Measurements from ENCODE around the gene CPVL. TPM values are rescaled to one million over a fixed set of nuclear protein-coding genes. Genes with fewer than 3 reads are reported as not detected.

The CPVL gene
- total and polyA plus RNA-seq, 2 donors (not counting 1 experiment from before 2014, with no cell fraction given): 0.17 TPM; not detected in 1

- no peak overlapping the region for H3K9ac ChIP-seq (ENCODE audit: insufficient read depth, low read length)
- no peaks in the 10 kb centered on the region for H3K27me3 ChIP-seq (ENCODE audit: control insufficient read depth, insufficient read depth, low read length)
- H3K4me1 ChIP-seq (ENCODE audit: control insufficient read depth, extremely low read depth, insufficient read depth, low read length): no peaks in the 10 kb centered on the region
- no peak for DNase-seq (ENCODE audit: low read depth in 2 of 2)
- no peaks in the 10 kb centered on the region for H3K36me3 ChIP-seq (ENCODE audit: control insufficient read depth, insufficient read depth, low read length)
- no peak overlapping the region for H3K4me3 ChIP-seq (replicated peaks in 1 of 4; ENCODE audit: control extremely low read depth in 1 of 4, insufficient read depth in 1 of 4, low read depth in 3 of 4, low read length in 4 of 4)
- TF ChIP-seq CTCF (conservative IDR thresholded peaks at IDR 0.05 in 1 of 2, IDR thresholded peaks at IDR 0.05 in 1 of 2; ENCODE audit: low read depth in 1 of 2, low read length in 2 of 2) (no peak), EZH2 (IDR thresholded peaks at IDR 0.05; ENCODE audit: low read length, missing control alignments) (no peak)
- no peak overlapping the region for H3K27ac ChIP-seq (ENCODE audit: insufficient read depth, low read length)
- no peak overlapping the region for H3K4me2 ChIP-seq (ENCODE audit: extremely low read depth, insufficient read depth, low read length)
- H4K20me1 ChIP-seq (ENCODE audit: control insufficient read depth, extremely low read depth, insufficient read depth, low read length): no peaks in the 10 kb centered on the region
- no peaks in the 10 kb centered on the region for H3K9me3 ChIP-seq (ENCODE audit: control insufficient read depth, insufficient read depth, low read depth, low read length)
- H3K79me2 ChIP-seq (ENCODE audit: control insufficient read depth, insufficient read depth, low read length): no peaks in the 10 kb centered on the region
- no peak overlapping the region for H2AFZ ChIP-seq (ENCODE audit: low read length)
Observed at GRCh38 chr7:29184599-29184998, 38.3 kb upstream of the CPVL start.

- no peaks in the 10 kb centered on the region for H4K20me1 ChIP-seq (ENCODE audit: control insufficient read depth, extremely low read depth, insufficient read depth, low read length)
- no peaks in the 10 kb centered on the region for H3K9me3 ChIP-seq (ENCODE audit: control insufficient read depth, insufficient read depth, low read depth, low read length)
- H3K27ac ChIP-seq (ENCODE audit: insufficient read depth, low read length): no peak overlapping the region
- no peak for TF ChIP-seq EZH2 (IDR thresholded peaks at IDR 0.05; ENCODE audit: low read length, missing control alignments)
- no peak for TF ChIP-seq CTCF (conservative IDR thresholded peaks at IDR 0.05 in 1 of 2, IDR thresholded peaks at IDR 0.05 in 1 of 2; ENCODE audit: low read depth in 1 of 2, low read length in 2 of 2)
- no peaks in the 10 kb centered on the region for H3K36me3 ChIP-seq (ENCODE audit: control insufficient read depth, insufficient read depth, low read length)
- no peak overlapping the region for H3K4me3 ChIP-seq (replicated peaks in 1 of 4; ENCODE audit: control extremely low read depth in 1 of 4, insufficient read depth in 1 of 4, low read depth in 3 of 4, low read length in 4 of 4)
- no peaks in the 10 kb centered on the region for H3K27me3 ChIP-seq (ENCODE audit: control insufficient read depth, insufficient read depth, low read length)
- no peaks in the 10 kb centered on the region for H3K79me2 ChIP-seq (ENCODE audit: control insufficient read depth, insufficient read depth, low read length)
- DNase-seq (ENCODE audit: low read depth in 2 of 2): no peak
- H3K9ac ChIP-seq (ENCODE audit: insufficient read depth, low read length): no peak overlapping the region
- no peak overlapping the region for H3K4me2 ChIP-seq (ENCODE audit: extremely low read depth, insufficient read depth, low read length)
- no peaks in the 10 kb centered on the region for H3K4me1 ChIP-seq (ENCODE audit: control insufficient read depth, extremely low read depth, insufficient read depth, low read length)
- no peak overlapping the region for H2AFZ ChIP-seq (ENCODE audit: low read length)
Observed at GRCh38 chr7:29179115-29179514, 32.8 kb upstream of the CPVL start.

GRCh38 chr7:29177963-29178600, 31.7 kb upstream of the CPVL start:
- Histone ChIP-seq H3K4me1 (ENCODE audit: control insufficient read depth, extremely low read depth, insufficient read depth, low read length) (no peaks in the 10 kb centered on the region), H3K27ac (ENCODE audit: insufficient read depth, low read length) (no peak overlapping the region), H4K20me1 (ENCODE audit: control insufficient read depth, extremely low read depth, insufficient read depth, low read length) (no peaks in the 10 kb centered on the region), H3K9me3 (ENCODE audit: control insufficient read depth, insufficient read depth, low read depth, low read length) (no peaks in the 10 kb centered on the region), H3K27me3 (ENCODE audit: control insufficient read depth, insufficient read depth, low read length) (no peaks in the 10 kb centered on the region), H3K4me2 (ENCODE audit: extremely low read depth, insufficient read depth, low read length) (no peak overlapping the region), H3K36me3 (ENCODE audit: control insufficient read depth, insufficient read depth, low read length) (no peaks in the 10 kb centered on the region), H3K9ac (ENCODE audit: insufficient read depth, low read length) (no peak overlapping the region), H3K4me3 (replicated peaks in 1 of 4; ENCODE audit: control extremely low read depth in 1 of 4, insufficient read depth in 1 of 4, low read depth in 3 of 4, low read length in 4 of 4) (no peak overlapping the region), H3K79me2 (ENCODE audit: control insufficient read depth, insufficient read depth, low read length) (no peaks in the 10 kb centered on the region), H2AFZ (ENCODE audit: low read length) (no peak overlapping the region)
- peak in 1 of 2 donors; percentile 9 for DNase-seq (ENCODE audit: low read depth in 2 of 2)
- TF ChIP-seq CTCF (conservative IDR thresholded peaks at IDR 0.05 in 1 of 2, IDR thresholded peaks at IDR 0.05 in 1 of 2; ENCODE audit: low read depth in 1 of 2, low read length in 2 of 2) (no peak), EZH2 (IDR thresholded peaks at IDR 0.05; ENCODE audit: low read length, missing control alignments) (no peak)

Measured in fibroblast of lung (primary cell).